K562 (cell line): ENCODE data around the gene ALCAM. TPM values are rescaled to one million over a fixed set of nuclear protein-coding genes. Genes with fewer than 3 reads are reported as not detected.

Source experiments
- ATAC-seq: fragments of 200-7000 bp; cut with Tn5 transposase; 3 replicates; pipeline ENCODE4 v1.9.1; 2020; ENCODE audit warnings: moderate library complexity
- BruUV-seq: library from RNA; stranded (reverse); fragments of 400-500 nt; replicated peaks from 2 replicates; lab custom pipeline; 2021; lab: Mats Ljungman, UMichigan
- CTCF ChIA-PET: fragments of 300-600 bp; formaldehyde crosslinking; extraction: SDS; loops from one replicate; lab custom pipeline; 2021; ENCODE audit warnings: low intra/inter-chr PET ratio; lab: Yijun Ruan, JAX
- POLR2A ChIA-PET: fragments of 300-600, 350-650 bp; sonication (Branson Sonifier 250); formaldehyde crosslinking; extraction: SDS; loops from one replicate; lab custom pipeline; 2021; ENCODE audit warnings: antibody characterized with exemption, inconsistent platforms; lab: Yijun Ruan, JAX
- DNase-seq, 4 experiments: peaks; one replicate each; pipeline versions ENCODE4 v3.0.0 to v3.0.0-alpha.2; 2011 to 2018; ENCODE audit warnings: low spot score in 3 of 4, mixed read lengths in 3 of 4; ENCODE audit errors: extremely low read depth in 1 of 4
- FAIRE-seq: peaks from 2 replicates; lab custom pipeline; 2011; peaks lifted over from hg19 to GRCh38; lab: Jason Lieb, UNC
- H2AFZ ChIP-seq: 2 replicates; pipeline ENCODE4 v1.6.0; 2011; ENCODE audit warnings: low read depth, low read length, control low read depth, inconsistent platforms
- H3K27ac ChIP-seq: fragments of 200-600 bp; 3 replicates; pipeline ENCODE4 v1.8.0; 2011; ENCODE audit warnings: low read depth, mild to moderate bottlenecking, control low read depth, inconsistent platforms, low read length, moderate library complexity, mixed read lengths; ENCODE audit errors: extremely low read depth
- H3K27me3 ChIP-seq, 2 experiments: fragments of 300-600 bp in 1 of 2; 2 replicates in 1 of 2; 3 replicates in 1 of 2; pipeline versions ENCODE4 v1.6.0 to v1.8.0; 2011; ENCODE audit warnings: inconsistent platforms in 2 of 2, low read length in 2 of 2, mild to moderate bottlenecking in 1 of 2, mixed read lengths in 1 of 2, moderate library complexity in 1 of 2; ENCODE audit not compliant: control insufficient read depth in 2 of 2, insufficient read depth in 2 of 2
- H3K36me3 ChIP-seq: fragments of 300-600 bp; 3 replicates; pipeline ENCODE4 v1.8.0; 2011; ENCODE audit warnings: mild to moderate bottlenecking, low read length, inconsistent platforms; ENCODE audit not compliant: control insufficient read depth, insufficient read depth
- H3K4me1 ChIP-seq, 2 experiments: fragments of 200-600 bp in 1 of 2; replicated peaks in 1 of 2; 2 replicates in 1 of 2; 3 replicates in 1 of 2; pipeline versions ENCODE4 v1.5.1 to v1.8.0; 2011; ENCODE audit warnings: inconsistent platforms in 2 of 2, low read length in 2 of 2, mild to moderate bottlenecking in 1 of 2, mixed read lengths in 1 of 2, moderate library complexity in 1 of 2; ENCODE audit not compliant: control insufficient read depth in 2 of 2, insufficient read depth in 2 of 2
- H3K4me2 ChIP-seq: 2 replicates; pipeline ENCODE4 v1.6.1; 2011; ENCODE audit warnings: low read length, control low read depth, inconsistent platforms, mixed read lengths; ENCODE audit not compliant: insufficient read depth
- H3K4me3 ChIP-seq: fragments of 200-600 bp; sonication (generic), shearing (Covaris generic); 2 replicates; pipeline ENCODE4 v1.5.1; 2016; ENCODE audit warnings: control low read depth, inconsistent platforms
- H3K79me2 ChIP-seq: fragments of 200-600 bp; 3 replicates; pipeline ENCODE4 v1.8.0; 2011; ENCODE audit warnings: low read length, inconsistent platforms; ENCODE audit not compliant: control insufficient read depth, insufficient read depth
- H3K9ac ChIP-seq, 2 experiments: 2 replicates each; pipeline versions ENCODE4 v1.6.0 to v1.6.1; 2011; ENCODE audit warnings: low read depth in 2 of 2, low read length in 2 of 2, control low read depth in 1 of 2, inconsistent platforms in 1 of 2, mild to moderate bottlenecking in 1 of 2, mixed read lengths in 1 of 2; ENCODE audit not compliant: insufficient read depth in 1 of 2
- H3K9me1 ChIP-seq: one replicate; pipeline ENCODE4 v1.6.0; 2011; ENCODE audit warnings: inconsistent platforms, mild to moderate bottlenecking, low read length, moderate library complexity; ENCODE audit not compliant: control insufficient read depth, insufficient read depth
- H3K9me3 ChIP-seq: replicated peaks from 2 replicates; pipeline ENCODE4 v1.5.1; 2011; ENCODE audit warnings: low read depth, low read length, inconsistent platforms; ENCODE audit not compliant: control insufficient read depth, insufficient read depth
- H4K20me1 ChIP-seq: replicated peaks from 2 replicates; pipeline ENCODE4 v1.6.1; 2011; ENCODE audit warnings: low read length, inconsistent platforms, mixed read lengths; ENCODE audit not compliant: control insufficient read depth, insufficient read depth
- FOXA1 ChIP-seq: fragments of 450-650 bp; IDR thresholded peaks from 2 replicates; pipeline ENCODE4 v1.6.1; 2016; ENCODE audit warnings: mild to moderate bottlenecking, borderline replicate concordance
- SIN3A ChIP-seq, 2 experiments: fragments of 150-350 bp in 1 of 2; IDR thresholded peaks; 2 replicates each; pipeline ENCODE4 v1.6.1; 2011 to 2016; ENCODE audit warnings: borderline replicate concordance in 2 of 2, low read depth in 2 of 2, low read length in 2 of 2, mild to moderate bottlenecking in 2 of 2, moderate library complexity in 2 of 2; ENCODE audit not compliant: control insufficient read depth in 1 of 2
- ZNF277 ChIP-seq: fragments of 250-450 bp; sonication (Bioruptor Pico); IDR thresholded peaks from 2 replicates; pipeline ENCODE4 v1.8.0; 2022; ENCODE audit warnings: inconsistent platforms, mild to moderate bottlenecking, moderate library complexity, borderline replicate concordance
- ZNF699 ChIP-seq: fragments of 250-450 bp; sonication (Bioruptor Pico); IDR thresholded peaks from 2 replicates; pipeline ENCODE4 v1.8.0; 2021; ENCODE audit warnings: mild to moderate bottlenecking, moderate library complexity; ENCODE audit not compliant: insufficient replicate concordance
- WGBS: fragments of 100-300 bp; shearing (Covaris generic); methylation state at CpG from one replicate; pipeline ENCODE4 v1.1.6; 2016; ENCODE audit warnings: low coverage, mixed read lengths; ENCODE audit not compliant: insufficient coverage; ENCODE audit errors: missing lambda C conversion rate; 5-methylcytosine and 5-hydroxymethylcytosine counted together
- in situ Hi-C: fragments of 300-500 bp; cut with MboI; formaldehyde crosslinking; loops from 4 replicates; pipeline ENCODE4 v1.15.0; 2018; ENCODE audit warnings: inconsistent platforms, mixed read lengths
- intact Hi-C: fragments of 100-400 bp; cut with micrococcal nuclease; formaldehyde crosslinking; loops from 2 replicates; pipeline ENCODE4 v1.14.2; 2022
- polyA plus RNA-seq, 8 experiments: library from polyadenylated mRNA; depleted of rRNA in 4 of 8; stranded (reverse) in 5 of 8; unstranded in 3 of 8; fragments of >200 nt; fragmentation: Nextera tagmentation in 2 of 8; fragmentation: Illumina TruSeq in 1 of 8; extraction: Ambion mirVana in 2 of 8; extraction: Trizol in 1 of 8; gene quantifications; 2 replicates each; pipeline versions ENCODE4 v1.2.1 to v1.2.3, GENCODE V29; 2011 to 2014; ENCODE audit warnings: inconsistent platforms in 1 of 8, missing spikeins in 1 of 8
- total RNA-seq, 7 experiments: library from RNA; depleted of rRNA in 6 of 7; stranded (reverse); fragments of >200 nt in 6 of 7; fragmentation: Illumina TruSeq in 2 of 7; extraction: Trizol in 2 of 7; gene quantifications; 2 replicates each; pipeline versions ENCODE4 v1.2.1 to v1.2.3, GENCODE V29; 2011 to 2021; ENCODE audit warnings: low replicate concordance in 1 of 7

ALCAM gene
- total and polyA plus RNA-seq, 9 of the 15 experiments (the other 6 are each of a cell fraction or from before 2014, with no cell fraction given), result 0.03 to 0.98 (median 0.14) TPM; not detected in 1

- no TSS peak for BruUV-seq
- WGBS, result 0% methylated on average over 2 of the region's 2 CpGs
- no peak overlapping the region for H3K9ac ChIP-seq
- no peaks in the 10 kb centered on the region for H3K36me3 ChIP-seq
- CTCF ChIA-PET, result interaction anchor here (0.7 kb wide), 1 partner anchor 836 kb away, joined by 3 read pairs; no protein-coding TSS in a partner anchor
- H4K20me1 ChIP-seq, result no peaks in the 10 kb centered on the region
- POLR2A ChIA-PET, result no interaction called here
- intact Hi-C loops, result no loop called here
- H3K4me3 ChIP-seq, result no peak overlapping the region
- H3K9me3 ChIP-seq, result no peaks in the 10 kb centered on the region
- no peak overlapping the region for H2AFZ ChIP-seq
- ATAC-seq, result no peak
- H3K79me2 ChIP-seq, result no peaks in the 10 kb centered on the region
- TF ChIP-seq ZNF699, result no peak
- no peak for TF ChIP-seq SIN3A (IDR thresholded peaks at IDR 0.05; ENCODE audit: borderline replicate concordance in 2 of 2, control insufficient read depth in 1 of 2, low read depth in 2 of 2, low read length in 2 of 2)
- no peak for TF ChIP-seq FOXA1
- no peak for TF ChIP-seq ZNF277
- TF ChIP-seq, all 486 proteins: peak for 0
- no peak for DNase-seq
- Histone ChIP-seq H3K4me2 (no peak overlapping the region), H3K27ac (no peak overlapping the region), H3K27me3 (no peaks in the 10 kb centered on the region), H3K9me1 (no peaks in the 10 kb centered on the region), H3K4me1 (no peaks in the 10 kb centered on the region)
- in situ Hi-C loops, result no loop called here
- FAIRE-seq, result no peak
Measured at GRCh38 chr3:105470851-105471250, 104.1 kb downstream of the ALCAM start.
